A549 (cell line): Measurements from ENCODE around the gene CERK. TPM values are rescaled to one million over a fixed set of nuclear protein-coding genes. Genes with fewer than 3 reads are reported as not detected.

Source experiments
- ATAC-seq, 2 experiments: fragments of 200-7000 bp in 1 of 2; fragments of >200 bp in 1 of 2; cut with Nextera tagmentation in 1 of 2; cut with Tn5 transposase in 1 of 2; 3 replicates each; pipeline versions ENCODE4 v1.8.0 to v1.9.1; 2018 to 2020; ENCODE audit warnings: mild to moderate bottlenecking in 1 of 2, moderate library complexity in 1 of 2
- CTCF ChIA-PET: fragments of 300-600 bp; sonication (Branson Sonifier 250); formaldehyde crosslinking; extraction: SDS; loops from one replicate; lab custom pipeline; 2021; ENCODE audit warnings: antibody characterized with exemption, inconsistent platforms; lab: Yijun Ruan, JAX
- POLR2A ChIA-PET: fragments of 350-600 bp; formaldehyde crosslinking; extraction: SDS; loops from one replicate; lab custom pipeline; 2021; ENCODE audit warnings: antibody characterized with exemption, inconsistent platforms; lab: Yijun Ruan, JAX
- DNase-seq, 2 experiments: peaks; one replicate each; pipeline versions ENCODE4 v3.0.0 to v3.0.0-alpha.2; 2011 to 2016; ENCODE audit warnings: low read depth in 1 of 2, low spot score in 1 of 2
- FAIRE-seq: peaks from 2 replicates; lab custom pipeline; 2011; peaks lifted over from hg19 to GRCh38; lab: Jason Lieb, UNC
- H3K27ac ChIP-seq, 2 experiments: fragments of >200 bp; sonication (Bioruptor Twin); formaldehyde crosslinking; 3 replicates each; pipeline ENCODE4 v1.5.1; 2016 to 2017
- H3K4me1 ChIP-seq: fragments of >200 bp; sonication (Bioruptor Twin); formaldehyde crosslinking; 3 replicates; pipeline ENCODE4 v1.6.1; 2016
- H3K4me2 ChIP-seq: fragments of >200 bp; sonication (Bioruptor Twin); formaldehyde crosslinking; 3 replicates; pipeline ENCODE4 v1.6.1; 2016
- H3K4me3 ChIP-seq: fragments of >200 bp; sonication (Bioruptor Twin); formaldehyde crosslinking; 3 replicates; pipeline ENCODE4 v1.5.1; 2016
- H3K9me3 ChIP-seq: fragments of >200 bp; sonication (Bioruptor Twin); formaldehyde crosslinking; 3 replicates; pipeline ENCODE4 v1.6.1; 2016
- EP300 ChIP-seq, 2 experiments: fragments of >200 bp; sonication (Bioruptor Twin); formaldehyde crosslinking; IDR thresholded peaks; 2 replicates in 1 of 2; 3 replicates in 1 of 2; pipeline ENCODE4 v1.6.1; 2016 to 2017
- FOSL2 ChIP-seq, 2 experiments: fragments of 450-650 bp in 1 of 2; fragments of >200 bp in 1 of 2; sonication (Bioruptor Twin) in 1 of 2; formaldehyde crosslinking; IDR thresholded peaks; 2 replicates each; pipeline versions ENCODE4 v1.5.0 to v1.6.1; 2016 to 2020; ENCODE audit warnings: mild to moderate bottlenecking in 1 of 2, moderate library complexity in 1 of 2
- FOXS1 ChIP-seq: fragments of 250-450 bp; sonication (Bioruptor Pico); IDR thresholded peaks from 2 replicates; pipeline ENCODE4 v1.5.0; 2020; ENCODE audit warnings: mild to moderate bottlenecking, moderate library complexity
- GATA3 ChIP-seq: IDR thresholded peaks from 2 replicates; pipeline ENCODE4 v1.6.1; 2012; ENCODE audit warnings: borderline replicate concordance
- HDAC2 ChIP-seq: fragments of 200-600 bp; sonication (generic); IDR thresholded peaks from 2 replicates; pipeline ENCODE4 v1.6.1; 2016
- HES2 ChIP-seq: fragments of >200 bp; sonication (Bioruptor Twin); formaldehyde crosslinking; IDR thresholded peaks from 2 replicates; pipeline ENCODE4 v1.6.1; 2016
- HEYL ChIP-seq: fragments of 250-450 bp; sonication (Bioruptor Pico); IDR thresholded peaks from 2 replicates; pipeline ENCODE4 v1.8.0; 2021; ENCODE audit warnings: mild to moderate bottlenecking, moderate library complexity
- JUNB ChIP-seq: fragments of >200 bp; sonication (Bioruptor Twin); formaldehyde crosslinking; IDR thresholded peaks from 2 replicates; pipeline ENCODE4 v1.6.1; 2016
- KDM1A ChIP-seq: fragments of 200-600 bp; sonication (generic); IDR thresholded peaks from 2 replicates; pipeline ENCODE4 v1.6.1; 2016; ENCODE audit warnings: low read depth, mild to moderate bottlenecking
- KDM5A ChIP-seq: fragments of 200-600 bp; sonication (generic); IDR thresholded peaks from 2 replicates; pipeline ENCODE4 v1.6.1; 2016; ENCODE audit warnings: antibody characterized with exemption, mild to moderate bottlenecking
- MAFK ChIP-seq: fragments of 450-650 bp; IDR thresholded peaks from 2 replicates; pipeline ENCODE4 v1.6.1; 2014; ENCODE audit not compliant: partially characterized antibody
- NR3C1 ChIP-seq: fragments of >200 bp; sonication (Bioruptor Twin); formaldehyde crosslinking; IDR thresholded peaks from 3 replicates; pipeline ENCODE4 v1.6.1; 2017
- RNF2 ChIP-seq: fragments of 200-600 bp; sonication (generic); IDR thresholded peaks from 2 replicates; pipeline ENCODE4 v1.6.1; 2016; ENCODE audit warnings: low read depth, mild to moderate bottlenecking, antibody characterized with exemption, moderate library complexity, borderline replicate concordance
- SMC3 ChIP-seq: fragments of >200 bp; sonication (Bioruptor Twin); formaldehyde crosslinking; IDR thresholded peaks from 3 replicates; pipeline ENCODE4 v1.6.1; 2018; ENCODE audit warnings: inconsistent platforms
- SREBF2 ChIP-seq: fragments of 450-650 bp; IDR thresholded peaks from 2 replicates; pipeline ENCODE4 v1.6.1; 2014; ENCODE audit warnings: mild to moderate bottlenecking, moderate library complexity
- TP53 ChIP-seq: fragments of 250-450 bp; sonication (Bioruptor Pico); IDR thresholded peaks from 2 replicates; pipeline ENCODE4 v1.5.0; 2021; ENCODE audit warnings: mild to moderate bottlenecking, moderate library complexity
- ZC3H11A ChIP-seq: fragments of 450-650 bp; IDR thresholded peaks from 2 replicates; pipeline ENCODE4 v1.6.1; 2014; ENCODE audit warnings: antibody characterized with exemption, mild to moderate bottlenecking
- WGBS: methylation state at CpG from one replicate; pipeline ENCODE4 v1.1.6; 2017; ENCODE audit errors: missing lambda C conversion rate; 5-methylcytosine and 5-hydroxymethylcytosine counted together
- polyA plus RNA-seq, 4 experiments: library from polyadenylated mRNA; depleted of rRNA in 3 of 4; stranded (reverse); fragments of >200 nt; fragmentation: RNase III in 1 of 4; extraction: RNeasy Plus Mini Kit Qiagen cat#74134 plus additional on column Dnase treatment in 1 of 4; gene quantifications; 2 replicates in 3 of 4; 3 replicates in 1 of 4; pipeline ENCODE4 v1.2.3, GENCODE V29; 2011 to 2017
- TF ChIP-seq, protein P1 (sequence below): IDR thresholded peaks from 2 replicates; pipeline ENCODE4 v1.6.1; 2012; ENCODE audit warnings: low read depth, borderline replicate concordance
- TF ChIP-seq, protein P2 (sequence below): fragments of >200 bp; sonication (Bioruptor Twin); formaldehyde crosslinking; IDR thresholded peaks from 3 replicates; pipeline ENCODE4 v1.5.1; 2016

CERK gene
- polyA plus RNA-seq, 2 of the 4 experiments (the other 2 are of a cell fraction) = 13.1 to 15.6 TPM

GRCh38 chr22:46677323-46678002, 60.6 kb downstream of the CERK start:
- CTCF ChIA-PET = interaction anchor here (2.1 kb wide), 1 partner anchor 9 kb away, joined by 6 read pairs; no protein-coding TSS in a partner anchor

DNA sequence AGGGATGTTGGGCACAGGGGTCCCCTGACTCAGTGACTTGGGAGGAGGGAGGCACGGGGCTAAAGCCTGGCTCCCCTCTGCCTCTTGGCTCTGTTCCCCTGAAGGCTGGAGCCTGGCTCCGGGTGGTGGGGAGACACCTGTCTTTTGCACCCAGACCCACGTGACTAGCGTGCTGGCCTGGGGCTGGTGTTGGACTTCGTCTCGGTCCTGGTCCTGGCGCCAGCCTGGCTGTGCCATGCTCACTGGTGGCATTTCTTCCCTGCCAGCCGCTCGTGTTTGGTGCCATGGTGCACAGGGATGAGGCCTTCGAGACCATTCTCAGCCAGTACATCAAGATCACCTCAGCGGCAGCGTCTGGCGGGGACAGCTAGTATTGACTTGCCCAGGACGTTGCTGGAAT, 61.2 kb downstream of the CERK start:
- FAIRE-seq = no peak
- Histone ChIP-seq H3K4me2 (no peak overlapping the region), H3K4me1 (no peaks in the 10 kb centered on the region), H3K9me3 (no peaks in the 10 kb centered on the region), H3K4me3 (no peak overlapping the region), H3K27ac (no peak overlapping the region)
- 97% methylated on average over 10 of the region's 14 CpGs for WGBS
- DNase-seq = no peak
- CTCF ChIA-PET = interaction anchor here (2.1 kb wide), 1 partner anchor 8 kb away, joined by 6 read pairs; no protein-coding TSS in a partner anchor
- POLR2A ChIA-PET = no interaction called here
- no peak for TF ChIP-seq MAFK
- no peak for TF ChIP-seq ZC3H11A
- ATAC-seq = no peak

More at GRCh38 chr22:46677323-46678002, 60.6 kb downstream of the CERK start:
- 87% methylated on average over 24 of the region's 28 CpGs for WGBS
- TF ChIP-seq EP300 (IDR thresholded peaks at IDR 0.05) (no peak), KDM5A (no peak), HES2 (no peak), TP53 (CRISPR knock-in tag) (no peak), HDAC2 (no peak), SREBF2 (no peak), KDM1A (no peak)
- Histone ChIP-seq H3K9me3 (no peaks in the 10 kb centered on the region), H3K4me3 (no peak overlapping the region), H3K4me2 (no peak overlapping the region), H3K27ac (no peak overlapping the region), H3K4me1 (no peaks in the 10 kb centered on the region)
- POLR2A ChIA-PET = no interaction called here
- ATAC-seq = no peak
- FAIRE-seq = no peak
- DNase-seq = no peak

- TF ChIP-seq KDM1A = no peak
- TF ChIP-seq MAFK = no peak
- no peak for TF ChIP-seq KDM5A
- TF ChIP-seq, protein P1, sequence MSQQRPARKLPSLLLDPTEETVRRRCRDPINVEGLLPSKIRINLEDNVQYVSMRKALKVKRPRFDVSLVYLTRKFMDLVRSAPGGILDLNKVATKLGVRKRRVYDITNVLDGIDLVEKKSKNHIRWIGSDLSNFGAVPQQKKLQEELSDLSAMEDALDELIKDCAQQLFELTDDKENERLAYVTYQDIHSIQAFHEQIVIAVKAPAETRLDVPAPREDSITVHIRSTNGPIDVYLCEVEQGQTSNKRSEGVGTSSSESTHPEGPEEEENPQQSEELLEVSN = no peak
- TF ChIP-seq RNF2 = no peak
- no peak for TF ChIP-seq FOXS1 (CRISPR knock-in tag)
- TF ChIP-seq HEYL (CRISPR knock-in tag) = no peak
- TF ChIP-seq, protein P2, sequence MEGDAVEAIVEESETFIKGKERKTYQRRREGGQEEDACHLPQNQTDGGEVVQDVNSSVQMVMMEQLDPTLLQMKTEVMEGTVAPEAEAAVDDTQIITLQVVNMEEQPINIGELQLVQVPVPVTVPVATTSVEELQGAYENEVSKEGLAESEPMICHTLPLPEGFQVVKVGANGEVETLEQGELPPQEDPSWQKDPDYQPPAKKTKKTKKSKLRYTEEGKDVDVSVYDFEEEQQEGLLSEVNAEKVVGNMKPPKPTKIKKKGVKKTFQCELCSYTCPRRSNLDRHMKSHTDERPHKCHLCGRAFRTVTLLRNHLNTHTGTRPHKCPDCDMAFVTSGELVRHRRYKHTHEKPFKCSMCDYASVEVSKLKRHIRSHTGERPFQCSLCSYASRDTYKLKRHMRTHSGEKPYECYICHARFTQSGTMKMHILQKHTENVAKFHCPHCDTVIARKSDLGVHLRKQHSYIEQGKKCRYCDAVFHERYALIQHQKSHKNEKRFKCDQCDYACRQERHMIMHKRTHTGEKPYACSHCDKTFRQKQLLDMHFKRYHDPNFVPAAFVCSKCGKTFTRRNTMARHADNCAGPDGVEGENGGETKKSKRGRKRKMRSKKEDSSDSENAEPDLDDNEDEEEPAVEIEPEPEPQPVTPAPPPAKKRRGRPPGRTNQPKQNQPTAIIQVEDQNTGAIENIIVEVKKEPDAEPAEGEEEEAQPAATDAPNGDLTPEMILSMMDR = no peak
- no peak for TF ChIP-seq SMC3
- TF ChIP-seq NR3C1 = no peak
- TF ChIP-seq FOSL2 (IDR thresholded peaks at IDR 0.05) = no peak
- no peak for TF ChIP-seq FOSL2 (CRISPR knock-in tag; IDR thresholded peaks at IDR 0.05)
- no peak for TF ChIP-seq JUNB
- TF ChIP-seq GATA3 = no peak
- TF ChIP-seq, all 56 proteins: peak for 0
- Histone ChIP-seq H3K4me3 (no peak overlapping the region), H3K9me3 (no peaks in the 10 kb centered on the region), H3K4me1 (no peaks in the 10 kb centered on the region), H3K4me2 (no peak overlapping the region), H3K27ac (no peak overlapping the region)
- FAIRE-seq = no peak
- 100% methylated on average over 3 of the region's 15 CpGs for WGBS
- DNase-seq = no peak
- ATAC-seq = no peak
- ChIA-PET CTCF (interaction anchor here (2.1 kb wide), 1 partner anchor 8 kb away, joined by 6 read pairs; no protein-coding TSS in a partner anchor), POLR2A (no interaction called here)
Measured at GRCh38 chr22:46676479-46676878, 61.6 kb downstream of the CERK start.
